Tibial nerve (tissue), 4 donors: ENCODE results near the gene FHL1.

Experiments used
- CTCF ChIP-seq, 5 experiments: fragments of 200-600 bp in 3 of 5; fragments of 450-650 bp in 2 of 5; sonication (generic) in 3 of 5; IDR thresholded peaks; one replicate each; pipeline ENCODE4 v1.5.1; 2016 to 2019; ENCODE audit warnings: antibody characterized with exemption in 5 of 5, mild to moderate bottlenecking in 3 of 5, moderate library complexity in 2 of 5
- EP300 ChIP-seq, 2 donors: sonication (generic); formaldehyde crosslinking; IDR thresholded peaks; one replicate each; pipeline ENCODE4 v1.6.1; 2017; ENCODE audit warnings: antibody characterized with exemption in 2 of 2, mild to moderate bottlenecking in 1 of 2
- POLR2A ChIP-seq, 2 donors: fragments of 450-650 bp; IDR thresholded peaks; one replicate each; pipeline ENCODE4 v1.6.1; 2017; ENCODE audit warnings: antibody characterized with exemption in 2 of 2, mild to moderate bottlenecking in 2 of 2, moderate library complexity in 2 of 2

GRCh38 chrX:136246201-136246600, 98.9 kb downstream of the FHL1 start:
- TF ChIP-seq CTCF (IDR thresholded peaks at IDR 0.05) (no peak), POLR2A (IDR thresholded peaks at IDR 0.05) (no peak), EP300 (IDR thresholded peaks at IDR 0.05) (no peak)
